Iris pigment epithelial cell (primary cell): Measurements from ENCODE around the gene MAGIX.

Experiments
- DNase-seq: peaks from one replicate; pipeline ENCODE4 v3.0.0-alpha.2; 2011; ENCODE audit warnings: low read depth

The MAGIX gene

GRCh38 chrX:49184294-49185281, 22.0 kb downstream of the MAGIX start:
- peak; percentile 84 for DNase-seq

GRCh38 chrX:49186125-49187027, 23.8 kb downstream of the MAGIX start, which contains the start of gene PRICKLE3:
TSS of gene PRICKLE3 (minus strand) at chrX:49186373. CDS start at chrX:49186297, 76 bp downstream.
- DNase-seq: peak; percentile 47

- DNase-seq: no peak
Observed at GRCh38 chrX:49187028-49187394, 24.5 kb downstream of the MAGIX start.

GRCh38 chrX:49187526-49187925, 25.0 kb downstream of the MAGIX start:
- no peak for DNase-seq

- no peak for DNase-seq
Observed at GRCh38 chrX:49188468-49189076, 26.0 kb downstream of the MAGIX start.

GRCh38 chrX:49189606-49190005, 27.0 kb downstream of the MAGIX start:
- no peak for DNase-seq

- DNase-seq: peak; percentile 100
Observed at GRCh38 chrX:49190821-49191573, 28.4 kb downstream of the MAGIX start.

- no peak for DNase-seq
Observed at GRCh38 chrX:49191574-49192011, 29.0 kb downstream of the MAGIX start.

- peak; percentile 47 for DNase-seq
Observed at GRCh38 chrX:49192722-49193328, 30.3 kb downstream of the MAGIX start.

GRCh38 chrX:49193542-49193964, 31.0 kb downstream of the MAGIX start:
- DNase-seq: no peak

- no peak for DNase-seq
Observed at GRCh38 chrX:49197543-49198087, 35.1 kb downstream of the MAGIX start.

- no peak for DNase-seq
Observed at GRCh38 chrX:49198540-49199314, 36.2 kb downstream of the MAGIX start.

GRCh38 chrX:49199315-49199595, 36.7 kb downstream of the MAGIX start:
- no peak for DNase-seq

GRCh38 chrX:49199906-49200771, 37.6 kb downstream of the MAGIX start, which contains the start of gene SYP:
TSS of gene SYP (minus strand) at chrX:49200193. CDS start at chrX:49200186, 7 bp downstream.
- peak; percentile 82 for DNase-seq

- no peak for DNase-seq
Observed at GRCh38 chrX:49202022-49202421, 39.5 kb downstream of the MAGIX start.

- no peak for DNase-seq
Observed at GRCh38 chrX:49203536-49203935, 41.0 kb downstream of the MAGIX start.

- no peak for DNase-seq
Observed at GRCh38 chrX:49204017-49204416, 41.5 kb downstream of the MAGIX start.

- DNase-seq: no peak
Observed at GRCh38 chrX:49204709-49205108, 42.2 kb downstream of the MAGIX start.

GRCh38 chrX:49205443-49205842, 42.9 kb downstream of the MAGIX start:
- no peak for DNase-seq
